Activated B cell treated with CpG ODN at 0.5 μM for 24 hours (primary cell): ENCODE data around the gene APLP1. TPM values are rescaled to one million over a fixed set of nuclear protein-coding genes. Genes with fewer than 3 reads are reported as not detected.

Source experiments
- ATAC-seq: fragments of 200-7000 bp; cut with Tn5 transposase; one replicate; pipeline ENCODE4 v1.10.0; 2021; ENCODE audit warnings: low read depth, mild to moderate bottlenecking, moderate library complexity
- CTCF ChIA-PET: fragments of 350-600 bp; sonication (Branson Sonifier 250); formaldehyde crosslinking; loops from one replicate; lab custom pipeline; 2021; ENCODE audit warnings: antibody characterized with exemption; lab: Charles Lee
- POLR2A ChIA-PET: fragments of 350-600 bp; sonication (Branson Sonifier 250); formaldehyde crosslinking; loops from one replicate; lab custom pipeline; 2021; ENCODE audit warnings: antibody characterized with exemption; lab: Charles Lee
- DNase-seq: peaks from one replicate; pipeline ENCODE4 v3.0.0; 2022
- H3K27ac Mint-ChIP-seq: one replicate; pipeline ENCODE4 v1.8.0; 2020; ENCODE audit warnings: mixed read lengths
- H3K27me3 Mint-ChIP-seq: one replicate; pipeline ENCODE4 v1.8.0; 2021; ENCODE audit warnings: mixed read lengths
- H3K36me3 Mint-ChIP-seq: one replicate; pipeline ENCODE4 v1.8.0; 2021; ENCODE audit warnings: low read depth, mixed read lengths
- H3K4me1 Mint-ChIP-seq: one replicate; pipeline ENCODE4 v1.8.0; 2021; ENCODE audit warnings: mixed read lengths
- H3K4me3 Mint-ChIP-seq: one replicate; pipeline ENCODE4 v1.8.0; 2020; ENCODE audit warnings: mild to moderate bottlenecking, mixed read lengths
- H3K9me3 Mint-ChIP-seq: one replicate; pipeline ENCODE4 v1.8.0; 2020; ENCODE audit warnings: mixed read lengths
- CTCF ChIP-seq: fragments of 200-600 bp; IDR thresholded peaks from one replicate; pipeline ENCODE4 v1.8.0; 2022; ENCODE audit warnings: antibody characterized with exemption, mild to moderate bottlenecking
- intact Hi-C: fragments of 100-400 bp; cut with micrococcal nuclease; formaldehyde crosslinking; loops from one replicate; pipeline ENCODE4 v1.15.1; 2024
- total RNA-seq: library from RNA; stranded (reverse); gene quantifications from 2 replicates; pipeline ENCODE4 v1.2.3, GENCODE V29; 2022

APLP1 gene
- total RNA-seq, 1 donor from 2014 or later: not detected

- Mint-ChIP-seq H3K27me3 (peaks cover 60% of the 10 kb centered on the region), H3K36me3 (no peaks in the 10 kb centered on the region), H3K4me3 (peak overlapping the region; percentile 15), H3K4me1 (peaks cover 12% of the 10 kb centered on the region), H3K9me3 (no peaks in the 10 kb centered on the region), H3K27ac (no peak overlapping the region)
- POLR2A ChIA-PET: no interaction called here
- ATAC-seq (no peak), DNase-seq (no peak)
- no peak for TF ChIP-seq CTCF
- intact Hi-C loops: no loop called here
- CTCF ChIA-PET: no interaction called here
These were observed 7.3 kb upstream of the APLP1 start for GRCh38 chr19:35860818-35861639.

- H3K9me3 Mint-ChIP-seq: no peaks in the 10 kb centered on the region
- intact Hi-C loops: no loop called here
- ChIA-PET CTCF (no interaction called here), POLR2A (no interaction called here)
- no peak overlapping the region for H3K27ac Mint-ChIP-seq
- DNase-seq (no peak), ATAC-seq (no peak)
- no peak overlapping the region for H3K4me3 Mint-ChIP-seq
- TF ChIP-seq CTCF: no peak
- peaks cover 12% of the 10 kb centered on the region for H3K4me1 Mint-ChIP-seq
- peaks cover 65% of the 10 kb centered on the region for H3K27me3 Mint-ChIP-seq
- H3K36me3 Mint-ChIP-seq: no peaks in the 10 kb centered on the region
These were observed 6.7 kb upstream of the APLP1 start for GRCh38 chr19:35861640-35862160.

- intact Hi-C loops: no loop called here
- H3K27ac Mint-ChIP-seq: no peak overlapping the region
- peaks cover 5% of the 10 kb centered on the region for H3K4me1 Mint-ChIP-seq
- POLR2A ChIA-PET: no interaction called here
- no peak overlapping the region for H3K4me3 Mint-ChIP-seq
- no peak for TF ChIP-seq CTCF
- H3K9me3 Mint-ChIP-seq: no peaks in the 10 kb centered on the region
- DNase-seq (no peak), ATAC-seq (no peak)
- peaks cover 65% of the 10 kb centered on the region for H3K27me3 Mint-ChIP-seq
- CTCF ChIA-PET: no interaction called here
- H3K36me3 Mint-ChIP-seq: no peaks in the 10 kb centered on the region
These were observed 5.8 kb upstream of the APLP1 start for GRCh38 chr19:35862528-35862927.

- Mint-ChIP-seq H3K4me3 (no peak overlapping the region), H3K9me3 (no peaks in the 10 kb centered on the region), H3K27ac (no peak overlapping the region), H3K4me1 (peaks cover 8% of the 10 kb centered on the region), H3K36me3 (no peaks in the 10 kb centered on the region), H3K27me3 (peaks cover 67% of the 10 kb centered on the region)
- POLR2A ChIA-PET: no interaction called here
- DNase-seq: no peak
- intact Hi-C loops: no loop called here
- no peak for ATAC-seq
- no peak for TF ChIP-seq CTCF
- CTCF ChIA-PET: no interaction called here
These were observed 5.4 kb upstream of the APLP1 start for GRCh38 chr19:35863018-35863417.

GRCh38 chr19:35868823-35869326 lies 501 bp downstream of the APLP1 start:
- H3K27ac Mint-ChIP-seq: no peak overlapping the region
- CTCF ChIA-PET: no interaction called here

More at GRCh38 chr19:35868823-35869326, 501 bp downstream of the APLP1 start:
- Mint-ChIP-seq H3K9me3 (no peaks in the 10 kb centered on the region), H3K4me1 (peaks cover 17% of the 10 kb centered on the region), H3K27me3 (peaks cover 62% of the 10 kb centered on the region), H3K4me3 (peak overlapping the region; percentile 56), H3K36me3 (no peaks in the 10 kb centered on the region)
- DNase-seq: no peak
- intact Hi-C loops: loop anchor here (5.0 kb wide), 1 partner anchor 92 kb away; the partner anchor contains the start of gene ARHGAP33
- POLR2A ChIA-PET: interaction anchor here (1.0 to 1.3 kb wide), 2 partner anchors 32 to 126 kb away, joined by 3 read pairs; partner anchors contain the start of gene NFKBID
- ATAC-seq: no peak
- no peak for TF ChIP-seq CTCF
